GM23248 (cell line): ENCODE data around the gene AKAP6. TPM values are rescaled to one million over a fixed set of nuclear protein-coding genes. Genes with fewer than 3 reads are reported as not detected.

Experiments used
- DNase-seq: peaks from one replicate; pipeline ENCODE4 v3.0.0-alpha.2; 2015
- H2AFZ ChIP-seq: fragments of 200-600 bp; sonication (generic); 2 replicates; pipeline ENCODE4 v1.6.1; 2016; ENCODE audit warnings: antibody characterized with exemption
- H3F3A ChIP-seq: fragments of 200-600 bp; sonication (generic); 2 replicates; pipeline ENCODE4 v1.6.1; 2016; ENCODE audit warnings: mild to moderate bottlenecking, antibody characterized with exemption, mixed run types; ENCODE audit not compliant: insufficient read depth
- H3K27ac ChIP-seq: fragments of 200-600 bp; sonication (generic); 2 replicates; pipeline ENCODE4 v1.5.1; 2016; ENCODE audit warnings: mild to moderate bottlenecking
- H3K27me3 ChIP-seq: fragments of 200-600 bp; sonication (generic); replicated peaks from 2 replicates; pipeline ENCODE4 v1.6.1; 2016; ENCODE audit warnings: mild to moderate bottlenecking; ENCODE audit not compliant: insufficient read depth
- H3K36me3 ChIP-seq: fragments of 200-600 bp; sonication (generic); 2 replicates; pipeline ENCODE4 v1.6.1; 2016; ENCODE audit warnings: low read depth, mild to moderate bottlenecking
- H3K4me1 ChIP-seq: fragments of 200-600 bp; sonication (generic); 2 replicates; pipeline ENCODE4 v1.6.1; 2016; ENCODE audit warnings: mild to moderate bottlenecking; ENCODE audit not compliant: insufficient read depth
- H3K4me2 ChIP-seq: fragments of 200-600 bp; sonication (generic); one replicate; pipeline ENCODE4 v1.6.1; 2016; ENCODE audit warnings: mild to moderate bottlenecking; ENCODE audit not compliant: unreplicated experiment
- H3K4me3 ChIP-seq: fragments of 200-600 bp; sonication (generic); 2 replicates; pipeline ENCODE4 v1.5.1; 2016; ENCODE audit warnings: mild to moderate bottlenecking
- H3K79me2 ChIP-seq: fragments of 200-600 bp; sonication (generic); 2 replicates; pipeline ENCODE4 v1.6.1; 2016; ENCODE audit warnings: mild to moderate bottlenecking; ENCODE audit not compliant: insufficient read depth
- H3K9ac ChIP-seq: fragments of 200-600 bp; sonication (generic); 2 replicates; pipeline ENCODE4 v1.6.1; 2016; ENCODE audit warnings: mild to moderate bottlenecking
- H3K9me2 ChIP-seq: fragments of 200-600 bp; sonication (generic); 2 replicates; pipeline ENCODE4 v1.6.1; 2016; ENCODE audit warnings: mixed run types, mild to moderate bottlenecking, moderate library complexity; ENCODE audit not compliant: insufficient read depth
- H3K9me3 ChIP-seq: fragments of 200-600 bp; sonication (generic); one replicate; pipeline ENCODE4 v1.6.1; 2017; ENCODE audit warnings: low read depth
- H4K20me1 ChIP-seq: fragments of 200-600 bp; sonication (generic); 2 replicates; pipeline ENCODE4 v1.6.0; 2016; ENCODE audit not compliant: insufficient read depth
- EZH2 ChIP-seq: fragments of 200-600 bp; sonication (generic); IDR thresholded peaks from 2 replicates; pipeline ENCODE4 v1.6.1; 2018; ENCODE audit warnings: antibody characterized with exemption, mild to moderate bottlenecking; ENCODE audit not compliant: insufficient read depth, poor library complexity, severe bottlenecking
- EZH2phosphoT487 ChIP-seq: fragments of 200-600 bp; sonication (generic); IDR thresholded peaks from 2 replicates; pipeline ENCODE4 v1.6.1; 2018; ENCODE audit warnings: antibody characterized with exemption, moderate library complexity, mild to moderate bottlenecking, low read depth; ENCODE audit not compliant: insufficient read depth
- WGBS, 2 experiments: methylation state at CpG; one replicate each; pipeline ENCODE4 v1.1.6; 2015 to 2017; ENCODE audit warnings: low lambda C conversion rate in 2 of 2, low coverage in 1 of 2; ENCODE audit errors: missing lambda C conversion rate in 2 of 2; 5-methylcytosine and 5-hydroxymethylcytosine counted together
- in situ Hi-C: fragments of 300-500 bp; cut with MboI; formaldehyde crosslinking; loops from 2 replicates; pipeline ENCODE4 v1.15.0; 2020
- polyA plus RNA-seq: library from polyadenylated mRNA; unstranded; fragments of >200 nt; fragmentation: Nextera tagmentation; extraction: Ambion mirVana; gene quantifications from 2 replicates; pipeline ENCODE4 v1.2.1, GENCODE V29; 2016
- total RNA-seq: library from RNA; depleted of rRNA; stranded (reverse); fragments of >200 nt; shearing (Covaris generic); gene quantifications from 2 replicates; pipeline ENCODE4 v1.2.3, GENCODE V29; 2014

AKAP6 gene
- total and polyA plus RNA-seq, 2 experiments from 2014 or later: 4.8 to 19.1 TPM

- no peaks in the 10 kb centered on the region for H3K79me2 ChIP-seq
- H3K4me3 ChIP-seq: 0 out of 2 replicates have a peak overlapping the region, but pooled peaks have one; percentile 2
- peak; percentile 50 for DNase-seq
- no peaks in the 10 kb centered on the region for H3K9me3 ChIP-seq
- H3K27me3 ChIP-seq: no peaks in the 10 kb centered on the region
- peak overlapping the region; percentile 53 for H3K27ac ChIP-seq
- 0 out of 2 replicates have a peak overlapping the region, but pooled peaks have one; percentile 20 for H3K9ac ChIP-seq
- no peaks in the 10 kb centered on the region for H3K36me3 ChIP-seq
- 0 out of 2 replicates have a peak, but pooled peaks cover 13% of the 10 kb centered on the region for H3F3A ChIP-seq
- 22 to 26% methylated on average over 4 of the region's 4 CpGs for WGBS, 2 experiments
- peaks cover 35% of the 10 kb centered on the region for H3K4me1 ChIP-seq
- H2AFZ ChIP-seq: peak overlapping the region; percentile 73
- in situ Hi-C loops: loop anchor here (25.0 kb wide), 1 partner anchor 1084 kb away; no protein-coding TSS in a partner anchor
- peak overlapping the region; percentile 16 for H3K4me2 ChIP-seq
- H4K20me1 ChIP-seq: no peaks in the 10 kb centered on the region
- H3K9me2 ChIP-seq: no peaks in the 10 kb centered on the region
- TF ChIP-seq EZH2phosphoT487 (no peak), EZH2 (no peak)
These were observed 374.1 kb downstream of the AKAP6 start for GRCh38 chr14:32703183-32703621.

- DNase-seq: no peak
- no peaks in the 10 kb centered on the region for H3K9me3 ChIP-seq
- no peaks in the 10 kb centered on the region for H3K27me3 ChIP-seq
- no peaks in the 10 kb centered on the region for H3K36me3 ChIP-seq
- no peaks in the 10 kb centered on the region for H3K79me2 ChIP-seq
- 67 to 86% methylated on average over 1 of the region's 1 CpG for WGBS, 2 experiments
- no peak overlapping the region for H3K27ac ChIP-seq
- H3F3A ChIP-seq: peaks cover 15% of the 10 kb centered on the region; the same call in 1 of the 2 replicates
- H3K4me3 ChIP-seq: no peak overlapping the region
- no peak for TF ChIP-seq EZH2phosphoT487
- no peak for TF ChIP-seq EZH2
- in situ Hi-C loops: loop anchor here (25.0 kb wide), 1 partner anchor 1080 kb away; no protein-coding TSS in a partner anchor
- no peak overlapping the region for H2AFZ ChIP-seq
- H3K9me2 ChIP-seq: no peaks in the 10 kb centered on the region
- no peak overlapping the region for H3K9ac ChIP-seq
- peaks cover 47% of the 10 kb centered on the region for H3K4me1 ChIP-seq
- no peaks in the 10 kb centered on the region for H4K20me1 ChIP-seq
- H3K4me2 ChIP-seq: no peak overlapping the region
These were observed 377.8 kb downstream of the AKAP6 start for GRCh38 chr14:32706721-32707519.

- no peak overlapping the region for H2AFZ ChIP-seq
- H3K9me3 ChIP-seq: no peaks in the 10 kb centered on the region
- no peaks in the 10 kb centered on the region for H3K79me2 ChIP-seq
- H3F3A ChIP-seq: peaks cover 8% of the 10 kb centered on the region; the same call in 1 of the 2 replicates
- no peak overlapping the region for H3K9ac ChIP-seq
- no peaks in the 10 kb centered on the region for H3K9me2 ChIP-seq
- no peak overlapping the region for H3K4me2 ChIP-seq
- in situ Hi-C loops: loop anchor here (25.0 kb wide), 1 partner anchor 1079 kb away; no protein-coding TSS in a partner anchor
- TF ChIP-seq EZH2: no peak
- TF ChIP-seq EZH2phosphoT487: no peak
- DNase-seq: no peak
- H4K20me1 ChIP-seq: no peaks in the 10 kb centered on the region
- no peaks in the 10 kb centered on the region for H3K27me3 ChIP-seq
- peaks cover 37% of the 10 kb centered on the region for H3K4me1 ChIP-seq
- no peaks in the 10 kb centered on the region for H3K36me3 ChIP-seq
- no peak overlapping the region for H3K27ac ChIP-seq
- H3K4me3 ChIP-seq: no peak overlapping the region
- WGBS, 2 experiments: 86% methylated on average over 5 of the region's 5 CpGs
These were observed 378.8 kb downstream of the AKAP6 start for GRCh38 chr14:32707742-32708500.

- no peak for TF ChIP-seq EZH2phosphoT487
- no peak for TF ChIP-seq EZH2
- H3K27me3 ChIP-seq: no peaks in the 10 kb centered on the region
- H3K4me3 ChIP-seq: peak overlapping the region; percentile 14; the same call in 1 of the 2 replicates
- peak overlapping the region; percentile 46 for H3K4me2 ChIP-seq
- no peaks in the 10 kb centered on the region for H3K9me2 ChIP-seq
- H3K9me3 ChIP-seq: no peaks in the 10 kb centered on the region
- peaks cover 6% of the 10 kb centered on the region; the same call in 1 of the 2 replicates for H3F3A ChIP-seq
- H2AFZ ChIP-seq: peak overlapping the region; percentile 57
- H3K4me1 ChIP-seq: peaks cover 27% of the 10 kb centered on the region
- WGBS, 2 experiments: 3 to 5% methylated on average over 4 of the region's 4 CpGs
- H3K9ac ChIP-seq: peak overlapping the region; percentile 64
- DNase-seq: peak; percentile 90
- no peaks in the 10 kb centered on the region for H4K20me1 ChIP-seq
- peak overlapping the region; percentile 76 for H3K27ac ChIP-seq
- H3K79me2 ChIP-seq: no peaks in the 10 kb centered on the region
- H3K36me3 ChIP-seq: no peaks in the 10 kb centered on the region
- in situ Hi-C loops: loop anchor here (25.0 kb wide), 1 partner anchor 1078 kb away; no protein-coding TSS in a partner anchor
These were observed 379.9 kb downstream of the AKAP6 start for GRCh38 chr14:32709027-32709426.
